GM23338 (cell line): ENCODE results near the gene NEU4. TPM values are rescaled to one million over a fixed set of nuclear protein-coding genes. Genes with fewer than 3 reads are reported as not detected.

Experiments used
- ATAC-seq: fragments of 200-7000 bp; cut with Tn5 transposase; 3 replicates; pipeline ENCODE4 v1.9.1; 2020
- DNase-seq: peaks from one replicate; pipeline ENCODE4 v3.0.0-alpha.2; 2015; ENCODE audit warnings: low spot score
- H2AFZ ChIP-seq: fragments of 200-600 bp; sonication (generic); 2 replicates; pipeline ENCODE4 v1.8.0; 2016; ENCODE audit warnings: antibody characterized with exemption, mild to moderate bottlenecking, moderate library complexity
- H3F3A ChIP-seq: fragments of 200-600 bp; sonication (generic); replicated peaks from 2 replicates; pipeline ENCODE4 v1.8.0; 2017; ENCODE audit warnings: antibody characterized with exemption, mixed run types, low read depth
- H3K27ac ChIP-seq: fragments of 200-600 bp; sonication (generic); 2 replicates; pipeline ENCODE4 v1.6.1; 2016; ENCODE audit warnings: low read depth
- H3K27me3 ChIP-seq: fragments of 200-600 bp; sonication (generic); 2 replicates; pipeline ENCODE4 v1.8.0; 2016; ENCODE audit warnings: mild to moderate bottlenecking, mixed run types, moderate library complexity; ENCODE audit not compliant: insufficient read depth
- H3K36me3 ChIP-seq: fragments of 200-600 bp; sonication (generic); 2 replicates; pipeline ENCODE4 v1.8.0; 2016; ENCODE audit warnings: mild to moderate bottlenecking; ENCODE audit not compliant: insufficient read depth
- H3K4me1 ChIP-seq: fragments of 200-600 bp; sonication (generic); 2 replicates; pipeline ENCODE4 v1.8.0; 2016; ENCODE audit warnings: mild to moderate bottlenecking, moderate library complexity; ENCODE audit not compliant: insufficient read depth
- H3K4me2 ChIP-seq: fragments of 200-600 bp; sonication (generic); 2 replicates; pipeline ENCODE4 v1.7.1; 2017; ENCODE audit warnings: mixed run types
- H3K4me3 ChIP-seq: fragments of 200-600 bp; sonication (generic); 2 replicates; pipeline ENCODE4 v1.6.1; 2016; ENCODE audit warnings: mixed run types
- H3K79me2 ChIP-seq: fragments of 200-600 bp; sonication (generic); replicated peaks from 2 replicates; pipeline ENCODE4 v1.8.0; 2017; ENCODE audit warnings: mild to moderate bottlenecking; ENCODE audit not compliant: insufficient read depth
- H3K9me2 ChIP-seq: fragments of 200-600 bp; sonication (generic); 2 replicates; pipeline ENCODE4 v1.8.0; 2017; ENCODE audit not compliant: insufficient read depth
- H4K20me1 ChIP-seq: fragments of 200-600 bp; sonication (generic); replicated peaks from 2 replicates; pipeline ENCODE4 v1.8.0; 2017; ENCODE audit warnings: mild to moderate bottlenecking; ENCODE audit not compliant: insufficient read depth
- H3K27ac Mint-ChIP-seq: 2 replicates; pipeline ENCODE4 v1.8.0; 2020; ENCODE audit warnings: inconsistent platforms, mild to moderate bottlenecking, moderate library complexity, mixed read lengths
- H3K27me3 Mint-ChIP-seq: 3 replicates; pipeline ENCODE4 v1.8.0; 2022; ENCODE audit warnings: low read depth, mild to moderate bottlenecking, moderate library complexity, mixed read lengths, inconsistent platforms; ENCODE audit not compliant: insufficient read depth, poor library complexity
- H3K36me3 Mint-ChIP-seq: 3 replicates; pipeline ENCODE4 v1.8.0; 2021; ENCODE audit warnings: low read depth, mild to moderate bottlenecking, inconsistent platforms, moderate library complexity, mixed read lengths
- H3K4me1 Mint-ChIP-seq: 3 replicates; pipeline ENCODE4 v1.8.0; 2020; ENCODE audit warnings: mild to moderate bottlenecking, inconsistent platforms, mixed read lengths
- H3K4me3 Mint-ChIP-seq: 3 replicates; pipeline ENCODE4 v1.8.0; 2021; ENCODE audit warnings: moderate library complexity, mild to moderate bottlenecking, inconsistent platforms, mixed read lengths
- H3K9me3 Mint-ChIP-seq: 3 replicates; pipeline ENCODE4 v1.8.0; 2020; ENCODE audit warnings: moderate library complexity, mild to moderate bottlenecking, inconsistent platforms, mixed read lengths
- EZH2phosphoT487 ChIP-seq: fragments of 200-600 bp; sonication (generic); IDR thresholded peaks from one replicate; pipeline ENCODE4 v1.8.1; 2018; ENCODE audit warnings: antibody characterized with exemption; ENCODE audit not compliant: unreplicated experiment
- JUNB ChIP-seq: IDR thresholded peaks from one replicate; pipeline ENCODE4 v1.6.1; 2016; ENCODE audit warnings: antibody characterized with exemption; ENCODE audit not compliant: unreplicated experiment
- NANOG ChIP-seq: IDR thresholded peaks from 2 replicates; pipeline ENCODE4 v1.6.1; 2016; ENCODE audit warnings: antibody characterized with exemption, borderline replicate concordance
- POLR2AphosphoS5 ChIP-seq: IDR thresholded peaks from 2 replicates; pipeline ENCODE4 v1.6.1; 2016; ENCODE audit warnings: antibody characterized with exemption, low read depth
- ZNF114 ChIP-seq: fragments of 250-450 bp; sonication (Bioruptor Pico); IDR thresholded peaks from 2 replicates; pipeline ENCODE4 v1.5.0; 2020; ENCODE audit warnings: mild to moderate bottlenecking, moderate library complexity
- polyA plus RNA-seq: library from polyadenylated mRNA; unstranded; fragments of >200 nt; fragmentation: Nextera tagmentation; extraction: Ambion mirVana; gene quantifications from 2 replicates; pipeline ENCODE4 v1.2.1, GENCODE V29; 2016
- total RNA-seq: library from RNA; depleted of rRNA; stranded (reverse); fragments of >200 nt; shearing (Covaris generic); gene quantifications from 2 replicates; pipeline ENCODE4 v1.2.3, GENCODE V29; 2014
- TF ChIP-seq, protein P1 (sequence below): fragments of 250-450 bp; sonication (Bioruptor Pico); IDR thresholded peaks from 2 replicates; pipeline ENCODE4 v1.5.0; 2020; ENCODE audit warnings: mild to moderate bottlenecking, moderate library complexity
- TF ChIP-seq, protein P2 (sequence below): IDR thresholded peaks from one replicate; pipeline ENCODE4 v1.6.1; 2018; ENCODE audit warnings: antibody characterized with exemption; ENCODE audit not compliant: unreplicated experiment

The NEU4 gene
- total and polyA plus RNA-seq, 2 experiments from 2014 or later, result 0.29 to 1.2 TPM

DNA sequence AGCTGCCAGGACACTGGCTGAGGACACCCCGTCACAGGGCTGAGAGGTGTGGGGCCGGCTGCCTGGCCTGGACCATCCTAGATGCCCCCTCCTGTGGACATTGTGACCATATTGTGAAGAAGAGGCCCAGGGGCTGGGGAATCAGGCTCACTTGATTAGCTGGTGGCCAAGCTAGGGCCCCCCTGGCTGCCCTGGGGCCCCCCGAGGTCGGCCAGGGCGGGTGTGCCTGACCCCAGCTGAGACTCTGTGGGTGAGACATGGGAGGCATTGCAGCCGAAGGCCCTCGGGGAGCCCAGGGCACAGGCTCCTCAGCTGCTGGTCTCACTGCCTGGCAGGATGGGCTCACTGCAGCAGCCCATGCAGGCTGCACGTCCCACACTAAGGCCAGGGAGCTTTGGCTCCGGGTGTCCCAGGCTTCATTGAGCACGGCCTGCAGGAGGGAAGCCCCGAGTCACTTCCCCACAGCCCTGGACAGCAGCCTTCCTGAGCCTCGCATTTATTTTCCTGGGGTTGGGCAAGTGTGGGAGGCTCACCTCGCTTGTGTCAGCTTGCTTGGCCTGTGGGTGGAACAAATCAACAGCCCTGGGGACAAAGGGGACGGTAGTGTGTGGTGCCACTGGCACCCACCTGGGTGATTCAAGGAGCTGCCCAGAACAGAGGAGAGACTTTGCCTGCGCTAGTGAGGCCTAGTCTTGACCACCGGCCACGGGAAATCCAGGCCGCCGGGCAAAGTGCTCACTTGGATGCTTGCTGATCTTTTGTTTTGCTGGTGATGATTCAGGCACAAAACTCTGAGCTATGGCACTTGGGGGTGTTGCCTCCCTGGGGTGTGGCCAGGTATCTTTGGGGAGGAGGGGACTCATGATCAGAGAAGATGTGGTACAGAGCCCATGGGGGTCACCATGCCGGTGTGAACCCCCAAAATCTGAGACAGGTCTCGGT, 31.0 kb upstream of the NEU4 start:
- ATAC-seq (peak; percentile 34), DNase-seq (no peak)
- no peaks in the 10 kb centered on the region for H3K9me2 ChIP-seq
- TF ChIP-seq, protein P1, sequence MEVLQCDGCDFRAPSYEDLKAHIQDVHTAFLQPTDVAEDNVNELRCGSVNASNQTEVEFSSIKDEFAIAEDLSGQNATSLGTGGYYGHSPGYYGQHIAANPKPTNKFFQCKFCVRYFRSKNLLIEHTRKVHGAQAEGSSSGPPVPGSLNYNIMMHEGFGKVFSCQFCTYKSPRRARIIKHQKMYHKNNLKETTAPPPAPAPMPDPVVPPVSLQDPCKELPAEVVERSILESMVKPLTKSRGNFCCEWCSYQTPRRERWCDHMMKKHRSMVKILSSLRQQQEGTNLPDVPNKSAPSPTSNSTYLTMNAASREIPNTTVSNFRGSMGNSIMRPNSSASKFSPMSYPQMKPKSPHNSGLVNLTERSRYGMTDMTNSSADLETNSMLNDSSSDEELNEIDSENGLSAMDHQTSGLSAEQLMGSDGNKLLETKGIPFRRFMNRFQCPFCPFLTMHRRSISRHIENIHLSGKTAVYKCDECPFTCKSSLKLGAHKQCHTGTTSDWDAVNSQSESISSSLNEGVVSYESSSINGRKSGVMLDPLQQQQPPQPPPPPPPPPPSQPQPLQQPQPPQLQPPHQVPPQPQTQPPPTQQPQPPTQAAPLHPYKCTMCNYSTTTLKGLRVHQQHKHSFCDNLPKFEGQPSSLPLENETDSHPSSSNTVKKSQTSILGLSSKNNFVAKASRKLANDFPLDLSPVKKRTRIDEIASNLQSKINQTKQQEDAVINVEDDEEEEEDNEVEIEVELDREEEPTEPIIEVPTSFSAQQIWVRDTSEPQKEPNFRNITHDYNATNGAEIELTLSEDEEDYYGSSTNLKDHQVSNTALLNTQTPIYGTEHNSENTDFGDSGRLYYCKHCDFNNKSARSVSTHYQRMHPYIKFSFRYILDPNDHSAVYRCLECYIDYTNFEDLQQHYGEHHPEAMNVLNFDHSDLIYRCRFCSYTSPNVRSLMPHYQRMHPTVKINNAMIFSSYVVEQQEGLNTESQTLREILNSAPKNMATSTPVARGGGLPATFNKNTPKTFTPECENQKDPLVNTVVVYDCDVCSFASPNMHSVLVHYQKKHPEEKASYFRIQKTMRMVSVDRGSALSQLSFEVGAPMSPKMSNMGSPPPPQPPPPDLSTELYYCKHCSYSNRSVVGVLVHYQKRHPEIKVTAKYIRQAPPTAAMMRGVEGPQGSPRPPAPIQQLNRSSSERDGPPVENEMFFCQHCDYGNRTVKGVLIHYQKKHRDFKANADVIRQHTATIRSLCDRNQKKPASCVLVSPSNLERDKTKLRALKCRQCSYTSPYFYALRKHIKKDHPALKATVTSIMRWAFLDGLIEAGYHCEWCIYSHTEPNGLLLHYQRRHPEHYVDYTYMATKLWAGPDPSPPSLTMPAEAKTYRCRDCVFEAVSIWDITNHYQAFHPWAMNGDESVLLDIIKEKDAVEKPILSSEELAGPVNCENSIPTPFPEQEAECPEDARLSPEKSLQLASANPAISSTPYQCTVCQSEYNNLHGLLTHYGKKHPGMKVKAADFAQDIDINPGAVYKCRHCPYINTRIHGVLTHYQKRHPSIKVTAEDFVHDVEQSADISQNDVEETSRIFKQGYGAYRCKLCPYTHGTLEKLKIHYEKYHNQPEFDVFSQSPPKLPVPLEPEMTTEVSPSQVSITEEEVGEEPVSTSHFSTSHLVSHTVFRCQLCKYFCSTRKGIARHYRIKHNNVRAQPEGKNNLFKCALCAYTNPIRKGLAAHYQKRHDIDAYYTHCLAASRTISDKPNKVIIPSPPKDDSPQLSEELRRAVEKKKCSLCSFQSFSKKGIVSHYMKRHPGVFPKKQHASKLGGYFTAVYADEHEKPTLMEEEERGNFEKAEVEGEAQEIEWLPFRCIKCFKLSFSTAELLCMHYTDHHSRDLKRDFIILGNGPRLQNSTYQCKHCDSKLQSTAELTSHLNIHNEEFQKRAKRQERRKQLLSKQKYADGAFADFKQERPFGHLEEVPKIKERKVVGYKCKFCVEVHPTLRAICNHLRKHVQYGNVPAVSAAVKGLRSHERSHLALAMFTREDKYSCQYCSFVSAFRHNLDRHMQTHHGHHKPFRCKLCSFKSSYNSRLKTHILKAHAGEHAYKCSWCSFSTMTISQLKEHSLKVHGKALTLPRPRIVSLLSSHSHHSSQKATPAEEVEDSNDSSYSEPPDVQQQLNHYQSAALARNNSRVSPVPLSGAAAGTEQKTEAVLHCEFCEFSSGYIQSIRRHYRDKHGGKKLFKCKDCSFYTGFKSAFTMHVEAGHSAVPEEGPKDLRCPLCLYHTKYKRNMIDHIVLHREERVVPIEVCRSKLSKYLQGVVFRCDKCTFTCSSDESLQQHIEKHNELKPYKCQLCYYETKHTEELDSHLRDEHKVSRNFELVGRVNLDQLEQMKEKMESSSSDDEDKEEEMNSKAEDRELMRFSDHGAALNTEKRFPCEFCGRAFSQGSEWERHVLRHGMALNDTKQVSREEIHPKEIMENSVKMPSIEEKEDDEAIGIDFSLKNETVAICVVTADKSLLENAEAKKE (CRISPR knock-in tag), result no peak
- TF ChIP-seq ZNF114 (CRISPR knock-in tag), result no peak
- TF ChIP-seq NANOG, result no peak
- no peak for TF ChIP-seq POLR2AphosphoS5
- TF ChIP-seq JUNB, result no peak
- TF ChIP-seq EZH2phosphoT487, result no peak
- TF ChIP-seq, protein P2, sequence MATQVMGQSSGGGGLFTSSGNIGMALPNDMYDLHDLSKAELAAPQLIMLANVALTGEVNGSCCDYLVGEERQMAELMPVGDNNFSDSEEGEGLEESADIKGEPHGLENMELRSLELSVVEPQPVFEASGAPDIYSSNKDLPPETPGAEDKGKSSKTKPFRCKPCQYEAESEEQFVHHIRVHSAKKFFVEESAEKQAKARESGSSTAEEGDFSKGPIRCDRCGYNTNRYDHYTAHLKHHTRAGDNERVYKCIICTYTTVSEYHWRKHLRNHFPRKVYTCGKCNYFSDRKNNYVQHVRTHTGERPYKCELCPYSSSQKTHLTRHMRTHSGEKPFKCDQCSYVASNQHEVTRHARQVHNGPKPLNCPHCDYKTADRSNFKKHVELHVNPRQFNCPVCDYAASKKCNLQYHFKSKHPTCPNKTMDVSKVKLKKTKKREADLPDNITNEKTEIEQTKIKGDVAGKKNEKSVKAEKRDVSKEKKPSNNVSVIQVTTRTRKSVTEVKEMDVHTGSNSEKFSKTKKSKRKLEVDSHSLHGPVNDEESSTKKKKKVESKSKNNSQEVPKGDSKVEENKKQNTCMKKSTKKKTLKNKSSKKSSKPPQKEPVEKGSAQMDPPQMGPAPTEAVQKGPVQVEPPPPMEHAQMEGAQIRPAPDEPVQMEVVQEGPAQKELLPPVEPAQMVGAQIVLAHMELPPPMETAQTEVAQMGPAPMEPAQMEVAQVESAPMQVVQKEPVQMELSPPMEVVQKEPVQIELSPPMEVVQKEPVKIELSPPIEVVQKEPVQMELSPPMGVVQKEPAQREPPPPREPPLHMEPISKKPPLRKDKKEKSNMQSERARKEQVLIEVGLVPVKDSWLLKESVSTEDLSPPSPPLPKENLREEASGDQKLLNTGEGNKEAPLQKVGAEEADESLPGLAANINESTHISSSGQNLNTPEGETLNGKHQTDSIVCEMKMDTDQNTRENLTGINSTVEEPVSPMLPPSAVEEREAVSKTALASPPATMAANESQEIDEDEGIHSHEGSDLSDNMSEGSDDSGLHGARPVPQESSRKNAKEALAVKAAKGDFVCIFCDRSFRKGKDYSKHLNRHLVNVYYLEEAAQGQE, result no peak
- no peak overlapping the region for H3K4me2 ChIP-seq
- H3K4me1 ChIP-seq, result peaks cover 6% of the 10 kb centered on the region; the same call in 1 of the 2 replicates
- Mint-ChIP-seq H3K36me3 (peaks cover 15% of the 10 kb centered on the region), H3K9me3 (peaks cover 36% of the 10 kb centered on the region), H3K4me1 (peaks cover 18% of the 10 kb centered on the region), H3K27ac (no peak overlapping the region), H3K4me3 (no peak overlapping the region), H3K27me3 (peaks cover 13% of the 10 kb centered on the region)
- H3K27ac ChIP-seq, result no peak overlapping the region
- no peak overlapping the region for H3K4me3 ChIP-seq
- peaks cover 7% of the 10 kb centered on the region; the same call in 1 of the 2 replicates for H3K36me3 ChIP-seq
- no peaks in the 10 kb centered on the region for H3F3A ChIP-seq
- H3K79me2 ChIP-seq, result no peaks in the 10 kb centered on the region
- no peaks in the 10 kb centered on the region for H4K20me1 ChIP-seq
- no peak overlapping the region for H2AFZ ChIP-seq
- no peaks in the 10 kb centered on the region for H3K27me3 ChIP-seq
